Umbilical cord (tissue), 2 donors: Measurements from ENCODE around the gene TAS2R20. TPM values are rescaled to one million over a fixed set of nuclear protein-coding genes. Genes with fewer than 3 reads are reported as not detected.

Experiments
- DNase-seq: peaks from one replicate; pipeline ENCODE4 v3.0.0-alpha.2; 2015; ENCODE audit warnings: low spot score
- total RNA-seq: library from RNA; depleted of rRNA; stranded (reverse); fragments of >200 nt; gene quantifications from one replicate; pipeline ENCODE4 v1.2.3, GENCODE V29; 2014; ENCODE audit warnings: low replicate concordance; ENCODE audit not compliant: insufficient read depth

The TAS2R20 gene
- total RNA-seq, 1 donor from 2014 or later: 8.2 TPM

DNA sequence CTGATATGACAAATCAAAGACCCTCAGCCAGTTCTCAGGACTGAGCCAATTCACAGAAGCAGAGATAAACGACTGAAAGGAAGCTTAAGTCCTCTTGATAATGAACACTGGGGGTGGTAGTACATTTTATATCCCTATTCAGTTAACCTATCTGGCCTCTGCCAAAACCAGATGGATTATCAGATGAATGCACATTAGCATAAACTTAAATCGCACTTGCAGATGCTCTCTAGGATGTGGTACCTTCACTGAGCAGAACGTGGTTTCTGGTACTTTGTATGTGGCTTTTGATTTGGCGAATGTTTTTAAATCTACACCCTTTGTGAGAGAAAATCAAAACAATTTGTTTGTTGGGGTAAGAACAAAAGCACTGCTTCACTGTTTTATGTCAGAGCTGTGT is 37.9 kb downstream of the TAS2R20 start:
- DNase-seq: no peak

DNA sequence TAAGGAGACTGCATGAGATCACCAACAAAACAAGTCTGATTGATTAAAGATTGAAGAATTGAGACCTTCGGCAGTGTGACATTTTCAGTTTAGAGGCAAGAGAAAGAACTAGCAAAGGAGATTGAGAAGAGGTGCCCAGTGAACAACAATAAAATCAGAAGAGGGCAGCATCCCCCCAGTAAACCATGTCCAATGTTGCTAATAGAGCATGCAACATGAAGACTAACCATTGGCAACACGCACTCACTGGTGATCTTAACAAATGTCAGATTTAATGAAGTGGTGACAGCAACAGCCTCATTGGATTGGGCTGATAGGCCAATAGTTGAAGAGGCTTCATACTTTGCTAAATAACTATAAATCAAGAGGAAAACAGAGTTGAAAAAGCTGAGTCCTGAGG is 38.3 kb downstream of the TAS2R20 start:
- DNase-seq: no peak

DNA sequence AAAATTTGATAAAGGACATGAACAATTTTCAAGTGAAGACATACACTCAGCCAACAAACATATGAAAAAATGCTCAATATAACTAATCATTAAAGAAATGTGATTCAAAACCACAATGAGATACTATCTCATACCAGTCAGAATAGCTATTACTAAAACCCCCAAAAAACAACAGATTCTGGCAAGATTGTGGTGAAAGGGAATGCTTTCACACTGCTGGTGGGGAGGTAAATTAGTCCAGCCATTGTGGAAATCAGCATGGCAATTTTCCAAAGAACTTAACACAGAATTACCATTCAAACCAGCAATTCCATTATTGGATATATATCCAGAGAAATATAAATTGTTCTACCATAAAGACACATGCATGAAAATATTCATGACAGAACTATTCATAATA is 40.4 kb downstream of the TAS2R20 start:
- DNase-seq: no peak

DNA sequence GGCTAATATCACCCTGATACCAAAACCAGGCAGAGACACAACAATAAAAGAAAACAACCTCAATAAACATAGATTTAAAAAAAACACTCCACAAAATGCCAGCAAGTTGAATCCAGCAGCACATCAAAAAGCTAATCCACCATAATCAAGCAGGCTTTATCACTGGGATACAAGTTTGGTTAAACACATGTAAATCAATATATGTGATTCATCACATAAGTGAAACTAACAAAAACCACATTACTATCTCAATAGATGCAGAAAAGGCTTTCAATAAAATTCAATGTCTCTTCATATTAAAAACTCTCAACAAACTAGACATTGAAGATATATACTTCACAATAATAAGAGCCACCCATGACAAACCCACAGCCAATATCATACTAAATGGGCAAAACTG is 42.0 kb downstream of the TAS2R20 start:
- no peak for DNase-seq

DNA sequence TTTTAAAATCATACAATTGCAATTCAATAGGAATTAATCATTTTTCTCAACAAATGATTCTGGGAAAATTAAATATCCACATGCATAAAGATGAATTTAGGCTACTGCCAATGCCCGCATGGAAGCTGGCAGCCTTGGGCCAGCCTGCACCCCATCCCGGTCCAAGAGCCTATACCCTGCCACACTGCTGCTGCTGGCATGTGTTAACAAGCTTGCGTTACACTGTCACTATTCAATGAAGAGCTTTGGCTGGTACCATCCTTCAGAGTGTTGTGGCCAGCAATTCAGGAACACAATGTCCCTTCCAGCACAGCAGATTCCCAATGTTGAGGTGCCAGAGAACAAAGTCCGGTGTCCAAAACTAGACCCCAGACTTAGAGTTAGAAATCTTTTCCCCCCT is 45.5 kb downstream of the TAS2R20 start:
- DNase-seq: no peak

Other genes with a start within 250 kb of the TAS2R20 start
- gene TAS2R7, start 195.7 kb downstream of the TAS2R20 start, total RNA-seq: 2.9 TPM
- gene TAS2R8, start 191.0 kb downstream of the TAS2R20 start, total RNA-seq: 1.7 TPM
- 1.7 TPM for gene TAS2R9, start 188.1 kb downstream of the TAS2R20 start, total RNA-seq
- 2.6 TPM for gene TAS2R10, start 171.9 kb downstream of the TAS2R20 start, total RNA-seq
- gene PRR4, start 148.8 kb downstream of the TAS2R20 start, total RNA-seq: 3.9 TPM
- 9.6 TPM for gene PRH1, start 114.0 kb downstream of the TAS2R20 start, total RNA-seq
- 5.3 TPM for gene TAS2R13, start 88.7 kb downstream of the TAS2R20 start, total RNA-seq
- gene PRH2, start 69.1 kb downstream of the TAS2R20 start, total RNA-seq: 1.4 TPM
- gene TAS2R14, start 59.0 kb downstream of the TAS2R20 start, total RNA-seq: 21.4 TPM
- 5.8 TPM for gene TAS2R50, start 11.4 kb downstream of the TAS2R20 start, total RNA-seq
- gene TAS2R19, start 24.3 kb upstream of the TAS2R20 start, total RNA-seq: 21.9 TPM
- 32.5 TPM for gene TAS2R31, start 33.1 kb upstream of the TAS2R20 start, total RNA-seq
- gene TAS2R46, start 64.0 kb upstream of the TAS2R20 start, total RNA-seq: 17.3 TPM
- gene TAS2R43, start 94.0 kb upstream of the TAS2R20 start, total RNA-seq: 1.4 TPM
- 22.4 TPM for gene TAS2R30, start 136.3 kb upstream of the TAS2R20 start, total RNA-seq
- gene SMIM10L1, start 172.9 kb upstream of the TAS2R20 start, total RNA-seq: 12.5 TPM
- 2.4 TPM for gene TAS2R42, start 188.6 kb upstream of the TAS2R20 start, total RNA-seq